ENCODE measurements around the gene ARNT2.

The ARNT2 gene

GRCh38 chr15:80466543-80466942 is 62.4 kb downstream of the ARNT2 start:
- DNase-seq (ENCODE audit: low read depth): no peak

- no peak for DNase-seq (ENCODE audit: low read depth)
Measured at GRCh38 chr15:80467311-80467714, 63.1 kb downstream of the ARNT2 start.

GRCh38 chr15:80468796-80469195 is 64.6 kb downstream of the ARNT2 start:
- no peak for DNase-seq (ENCODE audit: low read depth)

GRCh38 chr15:80471881-80472280 is 67.7 kb downstream of the ARNT2 start:
- no peak for DNase-seq (ENCODE audit: low read depth)

GRCh38 chr15:80473286-80474223 is 69.4 kb downstream of the ARNT2 start:
- DNase-seq (ENCODE audit: low read depth): no peak

- no peak for DNase-seq (ENCODE audit: low read depth)
Measured at GRCh38 chr15:80474224-80475215, 70.3 kb downstream of the ARNT2 start.

GRCh38 chr15:80475572-80475971 is 71.4 kb downstream of the ARNT2 start:
- DNase-seq (ENCODE audit: low read depth): no peak

- no peak for DNase-seq (ENCODE audit: low read depth)
Measured at GRCh38 chr15:80476036-80476435, 71.9 kb downstream of the ARNT2 start.

- no peak for DNase-seq (ENCODE audit: low read depth)
Measured at GRCh38 chr15:80478075-80478474, 73.9 kb downstream of the ARNT2 start.

- no peak for DNase-seq (ENCODE audit: low read depth)
Measured at GRCh38 chr15:80479191-80479590, 75.0 kb downstream of the ARNT2 start.

- no peak for DNase-seq (ENCODE audit: low read depth)
Measured at GRCh38 chr15:80480171-80480811, 76.1 kb downstream of the ARNT2 start.

GRCh38 chr15:80480909-80481308 is 76.7 kb downstream of the ARNT2 start:
- no peak for DNase-seq (ENCODE audit: low read depth)

- DNase-seq (ENCODE audit: low read depth): no peak
Measured at GRCh38 chr15:80482696-80483095, 78.5 kb downstream of the ARNT2 start.

- DNase-seq (ENCODE audit: low read depth): no peak
Measured at GRCh38 chr15:80483725-80484161, 79.6 kb downstream of the ARNT2 start.

- DNase-seq (ENCODE audit: low read depth): no peak
Measured at GRCh38 chr15:80484333-80484864, 80.2 kb downstream of the ARNT2 start.

- DNase-seq (ENCODE audit: low read depth): no peak
Measured at GRCh38 chr15:80485370-80486164, 81.4 kb downstream of the ARNT2 start.

GRCh38 chr15:80487839-80488390 is 83.7 kb downstream of the ARNT2 start:
- DNase-seq (ENCODE audit: low read depth): no peak

GRCh38 chr15:80489030-80489594 is 84.9 kb downstream of the ARNT2 start:
- DNase-seq (ENCODE audit: low read depth): no peak

GRCh38 chr15:80490431-80490990 is 86.3 kb downstream of the ARNT2 start:
- no peak for DNase-seq (ENCODE audit: low read depth)

Measured in activated T-cell treated with anti-CD3 and anti-CD28 coated beads for 1 hour (primary cell).